CD4-positive, alpha-beta memory T cell (primary cell): ENCODE measurements around the gene RASD2. TPM values are rescaled to one million over a fixed set of nuclear protein-coding genes. Genes with fewer than 3 reads are reported as not detected.

Experiments
- CTCF ChIA-PET: fragments of 350-600 bp; sonication (Branson Sonifier 250); formaldehyde crosslinking; loops from one replicate; lab custom pipeline; 2021; ENCODE audit warnings: inconsistent platforms; ENCODE audit not compliant: partially characterized antibody; lab: Charles Lee
- POLR2A ChIA-PET: fragments of 350-600 bp; sonication (Branson Sonifier 250); formaldehyde crosslinking; loops from one replicate; lab custom pipeline; 2021; ENCODE audit not compliant: partially characterized antibody; lab: Charles Lee
- DNase-seq, 5 donors: peaks; one replicate each; pipeline versions ENCODE4 v3.0.0 to v3.0.0-alpha.2; 2020 to 2022; ENCODE audit warnings: mixed read lengths in 1 of 5
- H3K27ac ChIP-seq: one replicate; pipeline ENCODE4 v1.7.0; 2013; ENCODE audit warnings: low read depth, low read length
- H3K27me3 ChIP-seq: 2 replicates; pipeline ENCODE4 v1.7.0; 2013; ENCODE audit warnings: mild to moderate bottlenecking, low read length, moderate library complexity; ENCODE audit not compliant: insufficient read depth
- H3K36me3 ChIP-seq: 2 replicates; pipeline ENCODE4 v1.7.0; 2013; ENCODE audit warnings: mild to moderate bottlenecking, low read length, moderate library complexity; ENCODE audit not compliant: insufficient read depth
- H3K4me1 ChIP-seq: 2 replicates; pipeline ENCODE4 v1.7.0; 2013; ENCODE audit warnings: mild to moderate bottlenecking, low read length, moderate library complexity; ENCODE audit not compliant: insufficient read depth
- H3K4me3 ChIP-seq, 2 donors: one replicate each; pipeline ENCODE4 v1.7.0; 2013; ENCODE audit warnings: low read length in 2 of 2, mild to moderate bottlenecking in 1 of 2
- H3K9me3 ChIP-seq, 2 donors: one replicate each; pipeline ENCODE4 v1.7.0; 2013; ENCODE audit warnings: low read length in 2 of 2, control low read depth in 1 of 2; ENCODE audit not compliant: control insufficient read depth in 1 of 2
- H3K27ac Mint-ChIP-seq, 7 donors: one replicate each; pipeline ENCODE4 v1.8.0; 2020 to 2021; ENCODE audit warnings: mixed read lengths in 7 of 7, mild to moderate bottlenecking in 6 of 7, inconsistent platforms in 3 of 7, moderate library complexity in 3 of 7
- H3K27me3 Mint-ChIP-seq, 2 donors: one replicate each; pipeline ENCODE4 v1.8.0; 2020 to 2021; ENCODE audit warnings: mixed read lengths in 2 of 2
- H3K36me3 Mint-ChIP-seq, 2 donors: one replicate each; pipeline ENCODE4 v1.8.0; 2020 to 2021; ENCODE audit warnings: mixed read lengths in 2 of 2, inconsistent platforms in 1 of 2, mild to moderate bottlenecking in 1 of 2
- H3K4me1 Mint-ChIP-seq, 4 donors: one replicate each; pipeline ENCODE4 v1.8.0; 2020 to 2021; ENCODE audit warnings: mixed read lengths in 4 of 4, mild to moderate bottlenecking in 1 of 4
- H3K4me3 Mint-ChIP-seq, 8 donors: one replicate each; pipeline ENCODE4 v1.8.0; 2020 to 2021; ENCODE audit warnings: mixed read lengths in 8 of 8, mild to moderate bottlenecking in 7 of 8, moderate library complexity in 6 of 8, inconsistent platforms in 3 of 8
- H3K9me3 Mint-ChIP-seq, 8 donors: one replicate each; pipeline ENCODE4 v1.8.0; 2020 to 2021; ENCODE audit warnings: mixed read lengths in 8 of 8, mild to moderate bottlenecking in 5 of 8, inconsistent platforms in 3 of 8, moderate library complexity in 1 of 8
- intact Hi-C: fragments of 100-400 bp; cut with micrococcal nuclease; formaldehyde crosslinking; loops from one replicate; pipeline ENCODE4 v1.15.1; 2023
- polyA plus RNA-seq, 2 donors: library from polyadenylated mRNA; unstranded; fragments of 300-500 nt; fragmentation: Illumina TruSeq; gene quantifications; one replicate each; pipeline ENCODE4 v1.2.3, GENCODE V29; 2021
- total RNA-seq, 2 experiments: library from RNA; stranded (reverse); gene quantifications; one replicate each; pipeline ENCODE4 v1.2.3, GENCODE V29; 2021

Gene RASD2
- total and polyA plus RNA-seq, 4 experiments from 2014 or later = 0.13 TPM; not detected in 3

- Histone ChIP-seq H3K27ac (no peak overlapping the region), H3K4me1 (peaks cover 12% of the 10 kb centered on the region), H3K4me3 (no peak overlapping the region), H3K27me3 (peaks cover 12% of the 10 kb centered on the region), H3K9me3 (no peaks in the 10 kb centered on the region), H3K36me3 (no peaks in the 10 kb centered on the region)
- H3K36me3 Mint-ChIP-seq = no peaks in the 10 kb centered on the region
- no peak overlapping the region for H3K27ac Mint-ChIP-seq
- no peaks in the 10 kb centered on the region for H3K9me3 Mint-ChIP-seq
- no peak for DNase-seq
- no peak overlapping the region for H3K4me3 Mint-ChIP-seq
- intact Hi-C loops = no loop called here
- CTCF ChIA-PET = interaction anchor here (1.5 kb wide), 1 partner anchor 11 kb away, joined by 3 read pairs; no protein-coding TSS in a partner anchor
- peaks cover 13 to 24% of the 10 kb centered on the region in 2 donors for H3K27me3 Mint-ChIP-seq
- peaks cover 5 to 17% (median 10%) of the 10 kb centered on the region in 4 donors for H3K4me1 Mint-ChIP-seq
- POLR2A ChIA-PET = interaction anchor here (0.6 to 2.2 kb wide), 2 partner anchors 10 to 16 kb away, joined by 3 to 11 read pairs; no protein-coding TSS in a partner anchor
Observed at GRCh38 chr22:35542157-35542938, 1.7 kb downstream of the RASD2 start.

- H3K4me3 ChIP-seq = no peak overlapping the region
- peaks cover 12% of the 10 kb centered on the region for H3K27me3 ChIP-seq
- H3K27ac ChIP-seq = no peak overlapping the region
- ChIA-PET CTCF (interaction anchor here (1.5 kb wide), 1 partner anchor 10 kb away, joined by 3 read pairs; no protein-coding TSS in a partner anchor), POLR2A (no interaction called here)
- H3K9me3 ChIP-seq = no peaks in the 10 kb centered on the region
- Mint-ChIP-seq H3K9me3 (no peaks in the 10 kb centered on the region), H3K36me3 (no peaks in the 10 kb centered on the region), H3K27ac (no peak overlapping the region), H3K4me3 (no peak overlapping the region), H3K27me3 (peaks cover 13 to 23% of the 10 kb centered on the region in 2 donors), H3K4me1 (peaks cover 5 to 17% (median 10%) of the 10 kb centered on the region in 4 donors)
- intact Hi-C loops = no loop called here
- no peaks in the 10 kb centered on the region for H3K36me3 ChIP-seq
- no peak for DNase-seq
- peaks cover 12% of the 10 kb centered on the region for H3K4me1 ChIP-seq
Observed at GRCh38 chr22:35542939-35543516, 2.4 kb downstream of the RASD2 start.

GRCh38 chr22:35543702-35544101, 3.1 kb downstream of the RASD2 start:
- Histone ChIP-seq H3K27ac (no peak overlapping the region), H3K4me1 (peaks cover 12% of the 10 kb centered on the region), H3K9me3 (no peaks in the 10 kb centered on the region), H3K4me3 (no peak overlapping the region), H3K27me3 (peaks cover 12% of the 10 kb centered on the region), H3K36me3 (no peaks in the 10 kb centered on the region)
- Mint-ChIP-seq H3K4me1 (peaks cover 5 to 15% (median 10%) of the 10 kb centered on the region in 4 donors), H3K27ac (peak overlapping the region in 1 of 7 donors; percentile 2), H3K36me3 (no peaks in the 10 kb centered on the region), H3K4me3 (peak overlapping the region in 1 of 8 donors; percentile 53), H3K9me3 (no peaks in the 10 kb centered on the region), H3K27me3 (peaks cover 13 to 23% of the 10 kb centered on the region in 2 donors)
- no peak for DNase-seq
- CTCF ChIA-PET = no interaction called here
- POLR2A ChIA-PET = no interaction called here
- intact Hi-C loops = no loop called here

GRCh38 chr22:35544189-35544588, 3.6 kb downstream of the RASD2 start:
- no peak overlapping the region for H3K27ac ChIP-seq
- intact Hi-C loops = no loop called here
- ChIA-PET CTCF (no interaction called here), POLR2A (no interaction called here)
- peaks cover 5 to 11% (median 8%) of the 10 kb centered on the region in 4 donors for H3K4me1 Mint-ChIP-seq
- H3K36me3 Mint-ChIP-seq = no peaks in the 10 kb centered on the region
- H3K36me3 ChIP-seq = no peaks in the 10 kb centered on the region
- H3K27ac Mint-ChIP-seq = no peak overlapping the region
- peaks cover 12% of the 10 kb centered on the region for H3K4me1 ChIP-seq
- H3K27me3 Mint-ChIP-seq = peaks cover 13 to 23% of the 10 kb centered on the region in 2 donors
- no peak overlapping the region for H3K4me3 Mint-ChIP-seq
- peaks cover 12% of the 10 kb centered on the region for H3K27me3 ChIP-seq
- DNase-seq = no peak
- no peaks in the 10 kb centered on the region for H3K9me3 ChIP-seq
- H3K9me3 Mint-ChIP-seq = no peaks in the 10 kb centered on the region
- no peak overlapping the region for H3K4me3 ChIP-seq

GRCh38 chr22:35544827-35545226, 4.2 kb downstream of the RASD2 start:
- H3K4me3 Mint-ChIP-seq = no peak overlapping the region
- Histone ChIP-seq H3K36me3 (no peaks in the 10 kb centered on the region), H3K27me3 (peaks cover 12% of the 10 kb centered on the region), H3K4me1 (peaks cover 8% of the 10 kb centered on the region), H3K9me3 (no peaks in the 10 kb centered on the region), H3K27ac (no peak overlapping the region), H3K4me3 (no peak overlapping the region)
- peaks cover 13 to 23% of the 10 kb centered on the region in 2 donors for H3K27me3 Mint-ChIP-seq
- H3K4me1 Mint-ChIP-seq = peaks cover 3 to 5% (median 4%) of the 10 kb centered on the region in 4 donors
- H3K27ac Mint-ChIP-seq = no peak overlapping the region
- no peak for DNase-seq
- no peaks in the 10 kb centered on the region for H3K36me3 Mint-ChIP-seq
- ChIA-PET CTCF (interaction anchor here (0.6 to 1.0 kb wide), 2 partner anchors 114 to 398 kb away, joined by 3 read pairs; no protein-coding TSS in a partner anchor), POLR2A (no interaction called here)
- H3K9me3 Mint-ChIP-seq = peaks cover 0 to 2% (median 0%) of the 10 kb centered on the region in 8 donors
- intact Hi-C loops = no loop called here

- POLR2A ChIA-PET = no interaction called here
- Mint-ChIP-seq H3K27ac (no peak overlapping the region), H3K27me3 (peaks cover 9 to 17% of the 10 kb centered on the region in 2 donors), H3K4me3 (no peak overlapping the region), H3K36me3 (no peaks in the 10 kb centered on the region), H3K9me3 (peaks cover 0 to 2% (median 0%) of the 10 kb centered on the region in 8 donors), H3K4me1 (peaks cover 0 to 5% (median 0%) of the 10 kb centered on the region in 4 donors)
- Histone ChIP-seq H3K27ac (no peak overlapping the region), H3K36me3 (no peaks in the 10 kb centered on the region), H3K4me3 (no peak overlapping the region), H3K4me1 (no peaks in the 10 kb centered on the region), H3K9me3 (no peaks in the 10 kb centered on the region), H3K27me3 (peaks cover 8% of the 10 kb centered on the region)
- CTCF ChIA-PET = no interaction called here
- no peak for DNase-seq
- intact Hi-C loops = no loop called here
Observed at GRCh38 chr22:35546886-35547285, 6.3 kb downstream of the RASD2 start.

GRCh38 chr22:35547987-35548721, 7.5 kb downstream of the RASD2 start:
- Mint-ChIP-seq H3K4me1 (peaks cover 6 to 12% (median 8%) of the 10 kb centered on the region in 4 donors), H3K36me3 (no peaks in the 10 kb centered on the region), H3K9me3 (peaks cover 0 to 2% (median 0%) of the 10 kb centered on the region in 8 donors), H3K4me3 (no peak overlapping the region), H3K27ac (peak overlapping the region in 1 of 7 donors; percentile 0), H3K27me3 (peaks cover 9 to 11% of the 10 kb centered on the region in 2 donors)
- intact Hi-C loops = no loop called here
- Histone ChIP-seq H3K27me3 (peaks cover under 1% of the 10 kb centered on the region), H3K27ac (no peak overlapping the region), H3K4me3 (no peak overlapping the region), H3K4me1 (peaks cover 12% of the 10 kb centered on the region), H3K9me3 (no peaks in the 10 kb centered on the region), H3K36me3 (no peaks in the 10 kb centered on the region)
- POLR2A ChIA-PET = no interaction called here
- CTCF ChIA-PET = no interaction called here
- DNase-seq = no peak
